OCI-LY3 (cell line): ENCODE measurements around the gene HAPLN2.

Experiments used
- CTCF ChIP-seq: fragments of 200-600, 300-600 bp; sonication (generic); IDR thresholded peaks from 2 replicates; pipeline ENCODE4 v1.5.1; 2014; ENCODE audit warnings: antibody characterized with exemption, low read length, low read depth
- EZH2phosphoT487 ChIP-seq: fragments of 200-600 bp; shearing (Covaris generic); IDR thresholded peaks from 2 replicates; pipeline ENCODE4 v1.6.1; 2018; ENCODE audit warnings: antibody characterized with exemption, mixed run types, low read depth

GRCh38 chr1:156658945-156659574 is 39.8 kb downstream of the HAPLN2 start:
- TF ChIP-seq CTCF (no peak), EZH2phosphoT487 (no peak)
